HCT116 (cell line): ENCODE data around the gene NCKAP5. TPM values are rescaled to one million over a fixed set of nuclear protein-coding genes. Genes with fewer than 3 reads are reported as not detected.

Experiments
- ATAC-seq: fragments of 200-7000 bp; cut with Tn5 transposase; 2 replicates; pipeline ENCODE4 v1.9.1; 2020; ENCODE audit warnings: mild to moderate bottlenecking, moderate library complexity
- BruUV-seq: library from RNA; stranded (reverse); fragments of 400-500 nt; replicated peaks from 2 replicates; lab custom pipeline; 2021; lab: Mats Ljungman, UMichigan
- CTCF ChIA-PET: fragments of 300-600 bp; sonication (Branson Sonifier 250); formaldehyde crosslinking; loops from one replicate; lab custom pipeline; 2021; ENCODE audit warnings: antibody characterized with exemption; lab: Charles Lee
- POLR2A ChIA-PET: fragments of 300-600, 350-600 bp; sonication (Branson Sonifier 250); formaldehyde crosslinking; loops from one replicate; lab custom pipeline; 2021; ENCODE audit warnings: antibody characterized with exemption; lab: Charles Lee
- RAD21 ChIA-PET, 2 experiments: fragments of 300-600 bp; sonication (Branson Sonifier 250); formaldehyde crosslinking; loops; one replicate each; lab custom pipeline; 2023; ENCODE audit warnings: low total read pairs in 2 of 2; ENCODE audit not compliant: uncharacterized antibody in 2 of 2, unreplicated experiment in 2 of 2, low non-redundant PET in 1 of 2; lab: Charles Lee
- DNase-seq: peaks from one replicate; pipeline ENCODE4 v3.0.0-alpha.2; 2010; ENCODE audit warnings: low read depth, low spot score
- H2AFZ ChIP-seq: fragments of 200-600 bp; shearing (Covaris generic), sonication (generic); 2 replicates; pipeline ENCODE4 v1.6.1; 2017; ENCODE audit warnings: low read depth, mixed run types, mixed read lengths, antibody characterized with exemption, low read length; ENCODE audit not compliant: poor library complexity, severe bottlenecking
- H3K27ac ChIP-seq: 2 replicates; pipeline ENCODE4 v1.5.1; 2012; ENCODE audit warnings: low read depth, low read length
- H3K27me3 ChIP-seq: fragments of 200-600 bp; sonication (generic); 2 replicates; pipeline ENCODE4 v1.6.1; 2016; ENCODE audit warnings: mixed run types, low read length, mixed read lengths; ENCODE audit not compliant: insufficient read depth
- H3K36me3 ChIP-seq, 2 experiments: fragments of 200-500 bp in 1 of 2; fragments of 200-600 bp in 1 of 2; sonication (Bioruptor generic) in 1 of 2; sonication (generic) in 1 of 2; 2 replicates each; pipeline versions ENCODE4 v1.5.1 to v1.6.1; 2014 to 2016; ENCODE audit warnings: low read length in 2 of 2, inconsistent platforms in 1 of 2, mixed read lengths in 1 of 2, mixed run types in 1 of 2; ENCODE audit not compliant: insufficient read depth in 2 of 2, control insufficient read depth in 1 of 2
- H3K4me1 ChIP-seq, 2 experiments: fragments of 200-600 bp in 1 of 2; sonication (generic) in 1 of 2; 2 replicates each; pipeline versions ENCODE4 v1.5.1 to v1.6.1; 2012 to 2017; ENCODE audit warnings: low read length in 2 of 2, inconsistent platforms in 1 of 2, mild to moderate bottlenecking in 1 of 2, mixed read lengths in 1 of 2, mixed run types in 1 of 2, moderate library complexity in 1 of 2; ENCODE audit not compliant: insufficient read depth in 2 of 2, control insufficient read depth in 1 of 2
- H3K4me2 ChIP-seq: fragments of 200-600 bp; sonication (generic); 2 replicates; pipeline ENCODE4 v1.6.1; 2017; ENCODE audit warnings: mixed run types, low read length, mixed read lengths
- H3K4me3 ChIP-seq, 2 experiments: fragments of 200-600 bp in 1 of 2; sonication (generic) in 1 of 2; replicated peaks in 1 of 2; 2 replicates each; pipeline ENCODE4 v1.5.1; 2011 to 2016; ENCODE audit warnings: low read length in 2 of 2, control low read depth in 1 of 2, low read depth in 1 of 2, mild to moderate bottlenecking in 1 of 2, mixed read lengths in 1 of 2, mixed run types in 1 of 2
- H3K79me2 ChIP-seq: fragments of 200-600 bp; sonication (generic); 2 replicates; pipeline ENCODE4 v1.6.1; 2017; ENCODE audit warnings: mild to moderate bottlenecking, mixed run types, low read length, moderate library complexity, mixed read lengths; ENCODE audit not compliant: insufficient read depth
- H3K9ac ChIP-seq: fragments of 200-600 bp; sonication (generic); 2 replicates; pipeline ENCODE4 v1.6.1; 2016; ENCODE audit warnings: low read length, mixed read lengths
- H3K9me2 ChIP-seq: fragments of 200-600 bp; sonication (generic), shearing (Covaris generic); 2 replicates; pipeline ENCODE4 v1.6.1; 2017; ENCODE audit warnings: mixed run types, mild to moderate bottlenecking, moderate library complexity; ENCODE audit not compliant: insufficient read depth
- H3K9me3 ChIP-seq, 2 experiments: fragments of 200-500 bp in 1 of 2; fragments of 200-600 bp in 1 of 2; sonication (Bioruptor generic) in 1 of 2; sonication (generic) in 1 of 2; 2 replicates each; pipeline ENCODE4 v1.6.1; 2014 to 2017; ENCODE audit warnings: low read length in 2 of 2, mixed read lengths in 2 of 2, inconsistent platforms in 1 of 2, low read depth in 1 of 2, mild to moderate bottlenecking in 1 of 2, mixed run types in 1 of 2, moderate library complexity in 1 of 2; ENCODE audit not compliant: control insufficient read depth in 1 of 2, insufficient read depth in 1 of 2
- H4K20me1 ChIP-seq: fragments of 200-600 bp; sonication (generic), shearing (Covaris generic); 2 replicates; pipeline ENCODE4 v1.6.1; 2017; ENCODE audit warnings: mixed run types, mild to moderate bottlenecking, moderate library complexity; ENCODE audit not compliant: insufficient read depth
- CBX3 ChIP-seq: IDR thresholded peaks from 2 replicates; pipeline ENCODE4 v1.6.1; 2012; ENCODE audit warnings: low read depth
- CTCF ChIP-seq, 3 experiments: fragments of 200-600 bp in 1 of 3; sonication (generic) in 1 of 3; IDR thresholded peaks in 2 of 3; conservative IDR thresholded peaks in 1 of 3; 2 replicates each; pipeline ENCODE4 v1.5.1; 2012 to 2017; ENCODE audit warnings: low read depth in 2 of 3, low read length in 2 of 3, antibody characterized with exemption in 1 of 3, borderline replicate concordance in 1 of 3, control low read depth in 1 of 3, mild to moderate bottlenecking in 1 of 3, mixed read lengths in 1 of 3, mixed run types in 1 of 3, moderate library complexity in 1 of 3; ENCODE audit not compliant: insufficient read depth in 1 of 3
- EGR1 ChIP-seq: IDR thresholded peaks from 2 replicates; pipeline ENCODE4 v1.6.1; 2012; ENCODE audit warnings: low read depth
- EZH2 ChIP-seq: fragments of 200-600 bp; sonication (generic); IDR thresholded peaks from 2 replicates; pipeline ENCODE4 v1.6.1; 2017; ENCODE audit warnings: antibody characterized with exemption, mixed run types
- EZH2phosphoT487 ChIP-seq: fragments of 200-600 bp; IDR thresholded peaks from 2 replicates; pipeline ENCODE4 v1.6.1; 2018; ENCODE audit warnings: antibody characterized with exemption, borderline replicate concordance
- JUND ChIP-seq: IDR thresholded peaks from 2 replicates; pipeline ENCODE4 v1.6.1; 2012
- POLR2AphosphoS5 ChIP-seq: IDR thresholded peaks from 2 replicates; pipeline ENCODE4 v1.6.1; 2011; ENCODE audit warnings: mild to moderate bottlenecking, low read depth, low read length, moderate library complexity
- SIN3A ChIP-seq: IDR thresholded peaks from 2 replicates; pipeline ENCODE4 v1.6.1; 2012; ENCODE audit warnings: low read depth
- SP1 ChIP-seq: IDR thresholded peaks from 2 replicates; pipeline ENCODE4 v1.6.1; 2012; ENCODE audit warnings: low read depth
- TCF7L2 ChIP-seq: IDR thresholded peaks from 2 replicates; pipeline ENCODE4 v1.7.0; 2011; ENCODE audit warnings: borderline replicate concordance, inconsistent platforms; ENCODE audit not compliant: insufficient read depth, insufficient read length; ENCODE audit errors: extremely low read depth
- YY1 ChIP-seq: IDR thresholded peaks from 2 replicates; pipeline ENCODE4 v1.6.1; 2011; ENCODE audit warnings: low read length, low read depth, moderate library complexity, mild to moderate bottlenecking; ENCODE audit not compliant: insufficient replicate concordance; ENCODE audit errors: extremely low read depth
- intact Hi-C: fragments of 100-400 bp; cut with micrococcal nuclease; formaldehyde crosslinking; loops from 2 replicates; pipeline ENCODE4 v1.10.0; 2022
- total RNA-seq: library from RNA; stranded (reverse); gene quantifications from one replicate; pipeline ENCODE4 v1.2.1, GENCODE V29; 2021; ENCODE audit not compliant: unreplicated experiment
- TF ChIP-seq, protein P1 (sequence below): IDR thresholded peaks from 2 replicates; pipeline ENCODE4 v1.6.1; 2012
- TF ChIP-seq, protein P2 (sequence below): IDR thresholded peaks from 2 replicates; pipeline ENCODE4 v1.6.1; 2011; ENCODE audit warnings: mild to moderate bottlenecking, low read length, moderate library complexity; ENCODE audit not compliant: insufficient replicate concordance; ENCODE audit errors: extremely low read depth

Gene NCKAP5
- total RNA-seq, 1 experiment from 2014 or later: 0.30 TPM

GRCh38 chr2:132677661-132678060, 890.6 kb downstream of the NCKAP5 start:
- Histone ChIP-seq H2AFZ (no peak overlapping the region), H3K4me1 (no peaks in the 10 kb centered on the region), H3K4me3 (no peak overlapping the region), H3K27me3 (peaks cover 68% of the 10 kb centered on the region), H3K9me3 (no peaks in the 10 kb centered on the region), H3K79me2 (no peaks in the 10 kb centered on the region), H4K20me1 (no peaks in the 10 kb centered on the region), H3K4me2 (no peak overlapping the region), H3K27ac (no peak overlapping the region), H3K9ac (no peak overlapping the region), H3K9me2 (no peaks in the 10 kb centered on the region; the same call in 1 of the 2 replicates), H3K36me3 (no peaks in the 10 kb centered on the region)
- ChIA-PET RAD21 (no interaction called here), CTCF (interaction anchor here (1.0 kb wide), 1 partner anchor 494 kb away, joined by 3 read pairs; no protein-coding TSS in a partner anchor), POLR2A (no interaction called here)
- no peak for TF ChIP-seq POLR2AphosphoS5
- no peak for TF ChIP-seq EZH2phosphoT487
- TF ChIP-seq CBX3: no peak
- TF ChIP-seq YY1: no peak
- TF ChIP-seq JUND: no peak
- no peak for TF ChIP-seq EZH2
- no peak for TF ChIP-seq EGR1
- TF ChIP-seq SP1: no peak
- TF ChIP-seq CTCF (IDR thresholded peaks at IDR 0.05 in 2 of 3, conservative IDR thresholded peaks at IDR 0.05 in 1 of 3; ENCODE audit: borderline replicate concordance in 1 of 3, insufficient read depth in 1 of 3, low read depth in 2 of 3, low read length in 2 of 3): no peak
- TF ChIP-seq, protein P1, sequence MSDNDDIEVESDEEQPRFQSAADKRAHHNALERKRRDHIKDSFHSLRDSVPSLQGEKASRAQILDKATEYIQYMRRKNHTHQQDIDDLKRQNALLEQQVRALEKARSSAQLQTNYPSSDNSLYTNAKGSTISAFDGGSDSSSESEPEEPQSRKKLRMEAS: no peak
- no peak for TF ChIP-seq TCF7L2
- no peak for TF ChIP-seq SIN3A
- TF ChIP-seq, protein P2, sequence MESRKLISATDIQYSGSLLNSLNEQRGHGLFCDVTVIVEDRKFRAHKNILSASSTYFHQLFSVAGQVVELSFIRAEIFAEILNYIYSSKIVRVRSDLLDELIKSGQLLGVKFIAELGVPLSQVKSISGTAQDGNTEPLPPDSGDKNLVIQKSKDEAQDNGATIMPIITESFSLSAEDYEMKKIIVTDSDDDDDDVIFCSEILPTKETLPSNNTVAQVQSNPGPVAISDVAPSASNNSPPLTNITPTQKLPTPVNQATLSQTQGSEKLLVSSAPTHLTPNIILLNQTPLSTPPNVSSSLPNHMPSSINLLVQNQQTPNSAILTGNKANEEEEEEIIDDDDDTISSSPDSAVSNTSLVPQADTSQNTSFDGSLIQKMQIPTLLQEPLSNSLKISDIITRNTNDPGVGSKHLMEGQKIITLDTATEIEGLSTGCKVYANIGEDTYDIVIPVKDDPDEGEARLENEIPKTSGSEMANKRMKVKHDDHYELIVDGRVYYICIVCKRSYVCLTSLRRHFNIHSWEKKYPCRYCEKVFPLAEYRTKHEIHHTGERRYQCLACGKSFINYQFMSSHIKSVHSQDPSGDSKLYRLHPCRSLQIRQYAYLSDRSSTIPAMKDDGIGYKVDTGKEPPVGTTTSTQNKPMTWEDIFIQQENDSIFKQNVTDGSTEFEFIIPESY: no peak
- intact Hi-C loops: loop anchor here (10.0 kb wide), 2 partner anchors 497 to 1167 kb away; no protein-coding TSS in a partner anchor
- DNase-seq: no peak
- no TSS peak for BruUV-seq
- no peak for ATAC-seq
